Neural cell (in vitro differentiated cells): ENCODE results near the gene KRTAP10-1.

Experiments
- MXI1 ChIP-seq: fragments of 450-650 bp; conservative IDR thresholded peaks from 2 replicates; pipeline ENCODE4 v1.6.1; 2014; ENCODE audit warnings: antibody characterized with exemption, mild to moderate bottlenecking; ENCODE audit not compliant: poor library complexity, severe bottlenecking
- TAF1 ChIP-seq: IDR thresholded peaks from 2 replicates; pipeline ENCODE4 v1.6.1; 2012; ENCODE audit warnings: low read depth
- TF ChIP-seq, protein P1 (sequence below): fragments of 450-650 bp; IDR thresholded peaks from 2 replicates; pipeline ENCODE4 v1.5.1; 2014; ENCODE audit warnings: antibody characterized with exemption, mild to moderate bottlenecking, moderate library complexity; ENCODE audit not compliant: poor library complexity, severe bottlenecking

DNA sequence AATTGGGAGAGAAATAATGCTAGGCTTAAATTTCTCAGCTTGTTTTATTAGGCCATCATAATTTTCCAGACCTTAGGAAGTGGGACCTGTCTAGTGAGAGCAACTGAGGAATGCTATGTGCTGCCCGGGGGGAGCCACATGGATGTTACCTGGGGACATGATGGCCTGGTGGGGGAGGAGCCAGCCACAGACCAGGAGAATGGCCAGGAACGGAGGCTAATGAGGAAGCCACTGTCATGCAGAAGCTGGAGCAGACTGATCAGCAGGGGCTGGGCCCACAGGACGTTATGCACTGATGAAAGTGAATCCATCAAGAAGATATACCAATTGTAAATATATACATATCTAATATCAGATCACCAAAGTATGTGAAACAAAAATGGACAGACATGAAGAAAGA is 4.6 kb upstream of the KRTAP10-1 start:
- TF ChIP-seq, protein P1, sequence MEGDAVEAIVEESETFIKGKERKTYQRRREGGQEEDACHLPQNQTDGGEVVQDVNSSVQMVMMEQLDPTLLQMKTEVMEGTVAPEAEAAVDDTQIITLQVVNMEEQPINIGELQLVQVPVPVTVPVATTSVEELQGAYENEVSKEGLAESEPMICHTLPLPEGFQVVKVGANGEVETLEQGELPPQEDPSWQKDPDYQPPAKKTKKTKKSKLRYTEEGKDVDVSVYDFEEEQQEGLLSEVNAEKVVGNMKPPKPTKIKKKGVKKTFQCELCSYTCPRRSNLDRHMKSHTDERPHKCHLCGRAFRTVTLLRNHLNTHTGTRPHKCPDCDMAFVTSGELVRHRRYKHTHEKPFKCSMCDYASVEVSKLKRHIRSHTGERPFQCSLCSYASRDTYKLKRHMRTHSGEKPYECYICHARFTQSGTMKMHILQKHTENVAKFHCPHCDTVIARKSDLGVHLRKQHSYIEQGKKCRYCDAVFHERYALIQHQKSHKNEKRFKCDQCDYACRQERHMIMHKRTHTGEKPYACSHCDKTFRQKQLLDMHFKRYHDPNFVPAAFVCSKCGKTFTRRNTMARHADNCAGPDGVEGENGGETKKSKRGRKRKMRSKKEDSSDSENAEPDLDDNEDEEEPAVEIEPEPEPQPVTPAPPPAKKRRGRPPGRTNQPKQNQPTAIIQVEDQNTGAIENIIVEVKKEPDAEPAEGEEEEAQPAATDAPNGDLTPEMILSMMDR: no peak
- TF ChIP-seq MXI1 (no peak), TAF1 (no peak)
